ENCODE results near the gene GYPE. TPM values are rescaled to one million over a fixed set of nuclear protein-coding genes. Genes with fewer than 3 reads are reported as not detected.
"Not testable (repeated sequence)": the region's sequence is repeated elsewhere in the genome, so short reads cannot be mapped to it uniquely, and the experiment has no call there.

GYPE gene
- total and polyA plus RNA-seq, 7 experiments from 2014 or later, result 0.12 to 3.6 (median 1.4) TPM; not detected in 1

GRCh38 chr4:143839413-143839812 is 65.9 kb downstream of the GYPE start:
- H3K27me3 Mint-ChIP-seq; H3K27ac Mint-ChIP-seq; H3K27ac ChIP-seq (ENCODE audit: low read depth, low read length); CTCF ChIA-PET; H3K4me1 ChIP-seq (ENCODE audit: control insufficient read depth in 2 of 2, insufficient read depth in 2 of 2, low read length in 2 of 2); DNase-seq; ATAC-seq; intact Hi-C loops (cut with micrococcal nuclease); H3K4me1 Mint-ChIP-seq; H3K4me3 Mint-ChIP-seq; H3K9me3 Mint-ChIP-seq; H3K36me3 ChIP-seq (ENCODE audit: control insufficient read depth in 2 of 3, insufficient read depth in 3 of 3, low read length in 3 of 3); POLR2A ChIA-PET; H3K27me3 ChIP-seq (ENCODE audit: control insufficient read depth in 2 of 2, insufficient read depth in 2 of 2, low read length in 2 of 2); H3K9me3 ChIP-seq (ENCODE audit: control insufficient read depth in 2 of 3, low read length in 3 of 3); H3K4me3 ChIP-seq (ENCODE audit: low read length): not testable (repeated sequence)
- peaks cover 0 to 11% (median 0%) of the 10 kb centered on the region in 5 donors for H3K36me3 Mint-ChIP-seq

- H3K36me3 Mint-ChIP-seq, result peaks cover 0 to 28% (median 0%) of the 10 kb centered on the region in 5 donors
- H3K27ac ChIP-seq (ENCODE audit: low read depth, low read length); DNase-seq; H3K36me3 ChIP-seq (ENCODE audit: control insufficient read depth in 2 of 3, insufficient read depth in 3 of 3, low read length in 3 of 3); H3K4me1 Mint-ChIP-seq; H3K27ac Mint-ChIP-seq; H3K27me3 ChIP-seq (ENCODE audit: control insufficient read depth in 2 of 2, insufficient read depth in 2 of 2, low read length in 2 of 2); CTCF ChIA-PET; POLR2A ChIA-PET; intact Hi-C loops (cut with micrococcal nuclease); H3K4me3 Mint-ChIP-seq; H3K4me1 ChIP-seq (ENCODE audit: control insufficient read depth in 2 of 2, insufficient read depth in 2 of 2, low read length in 2 of 2); H3K27me3 Mint-ChIP-seq; H3K4me3 ChIP-seq (ENCODE audit: low read length); ATAC-seq; H3K9me3 ChIP-seq (ENCODE audit: control insufficient read depth in 2 of 3, low read length in 3 of 3): not testable (repeated sequence)
- peaks cover 0 to 48% (median 10%) of the 10 kb centered on the region in 11 donors for H3K9me3 Mint-ChIP-seq
Observed at GRCh38 chr4:143834196-143834595, 71.2 kb downstream of the GYPE start.

- H3K27me3 Mint-ChIP-seq; H3K27ac ChIP-seq (ENCODE audit: low read depth, low read length); H3K27me3 ChIP-seq (ENCODE audit: control insufficient read depth in 2 of 2, insufficient read depth in 2 of 2, low read length in 2 of 2); POLR2A ChIA-PET; ATAC-seq; CTCF ChIA-PET; H3K4me1 Mint-ChIP-seq; H3K4me3 ChIP-seq (ENCODE audit: low read length); H3K27ac Mint-ChIP-seq; H3K9me3 ChIP-seq (ENCODE audit: control insufficient read depth in 2 of 3, low read length in 3 of 3); H3K36me3 ChIP-seq (ENCODE audit: control insufficient read depth in 2 of 3, insufficient read depth in 3 of 3, low read length in 3 of 3); DNase-seq; H3K4me3 Mint-ChIP-seq; intact Hi-C loops (cut with micrococcal nuclease); H3K4me1 ChIP-seq (ENCODE audit: control insufficient read depth in 2 of 2, insufficient read depth in 2 of 2, low read length in 2 of 2): not testable (repeated sequence)
- H3K36me3 Mint-ChIP-seq, result peaks cover 0 to 28% (median 0%) of the 10 kb centered on the region in 5 donors
- H3K9me3 Mint-ChIP-seq, result peaks cover 0 to 53% (median 10%) of the 10 kb centered on the region in 11 donors
Observed at GRCh38 chr4:143833676-143834075, 71.7 kb downstream of the GYPE start.

DNA sequence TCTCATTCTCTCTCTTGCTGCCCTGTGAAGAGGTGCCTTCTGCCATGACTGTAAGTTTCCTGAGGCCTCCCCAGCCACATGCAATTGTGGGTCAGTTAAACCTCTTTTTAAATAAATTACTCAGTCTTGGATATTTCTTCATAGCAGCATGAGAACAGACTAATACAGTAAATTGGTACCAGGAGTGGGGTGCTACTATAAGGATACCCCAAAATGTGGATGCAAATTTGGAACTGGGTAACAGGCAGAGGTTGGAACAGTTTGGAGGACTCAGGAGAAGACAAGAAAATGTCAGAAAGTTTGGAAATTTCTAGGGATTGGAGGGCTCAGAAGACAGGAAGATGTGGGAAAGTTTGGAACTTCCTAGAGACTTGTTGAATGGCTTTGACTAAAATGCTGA is 74.8 kb downstream of the GYPE start:
- H3K9me3 Mint-ChIP-seq, result peaks cover 4 to 61% (median 14%) of the 10 kb centered on the region in 11 donors

DNA sequence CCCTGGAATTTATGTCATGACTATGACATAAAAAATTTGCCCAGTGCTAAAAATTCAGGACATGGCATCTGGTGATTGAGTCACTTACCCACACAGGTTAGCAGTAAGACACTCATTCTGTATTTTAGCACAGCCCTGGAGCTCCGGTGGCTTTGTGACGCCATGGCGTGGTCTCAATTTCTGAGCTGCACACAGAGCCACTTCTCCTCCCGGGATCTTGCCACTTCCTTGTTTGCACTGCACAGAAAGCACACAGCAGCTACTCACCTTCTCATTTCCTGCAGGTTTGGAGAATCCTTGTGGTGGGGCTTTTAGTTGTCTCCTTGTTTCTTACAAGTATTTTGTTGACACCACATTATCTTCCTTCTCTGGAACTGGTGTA is 76.1 kb downstream of the GYPE start:
- H3K4me3 Mint-ChIP-seq; H3K36me3 ChIP-seq (ENCODE audit: control insufficient read depth in 2 of 3, insufficient read depth in 3 of 3, low read length in 3 of 3); DNase-seq; H3K27me3 Mint-ChIP-seq; H3K27me3 ChIP-seq (ENCODE audit: control insufficient read depth in 2 of 2, insufficient read depth in 2 of 2, low read length in 2 of 2); H3K4me1 Mint-ChIP-seq; CTCF ChIA-PET; ATAC-seq; H3K9me3 ChIP-seq (ENCODE audit: control insufficient read depth in 2 of 3, low read length in 3 of 3); H3K27ac ChIP-seq (ENCODE audit: low read depth, low read length); POLR2A ChIA-PET; intact Hi-C loops (cut with micrococcal nuclease); H3K4me1 ChIP-seq (ENCODE audit: control insufficient read depth in 2 of 2, insufficient read depth in 2 of 2, low read length in 2 of 2); H3K27ac Mint-ChIP-seq; H3K4me3 ChIP-seq (ENCODE audit: low read length): not testable (repeated sequence)
- Mint-ChIP-seq H3K9me3 (peaks cover 4 to 53% (median 14%) of the 10 kb centered on the region in 11 donors), H3K36me3 (peaks cover 0 to 19% (median 0%) of the 10 kb centered on the region in 5 donors)

More for the DNA sequence above, 74.8 kb downstream of the GYPE start:
- H3K27me3 ChIP-seq (ENCODE audit: control insufficient read depth in 2 of 2, insufficient read depth in 2 of 2, low read length in 2 of 2); H3K9me3 ChIP-seq (ENCODE audit: control insufficient read depth in 2 of 3, low read length in 3 of 3); intact Hi-C loops (cut with micrococcal nuclease); CTCF ChIA-PET; H3K4me1 Mint-ChIP-seq; H3K27me3 Mint-ChIP-seq; POLR2A ChIA-PET; ATAC-seq; H3K4me3 ChIP-seq (ENCODE audit: low read length); H3K4me3 Mint-ChIP-seq; H3K27ac Mint-ChIP-seq; H3K27ac ChIP-seq (ENCODE audit: low read depth, low read length); DNase-seq; H3K36me3 ChIP-seq (ENCODE audit: control insufficient read depth in 2 of 3, insufficient read depth in 3 of 3, low read length in 3 of 3); H3K4me1 ChIP-seq (ENCODE audit: control insufficient read depth in 2 of 2, insufficient read depth in 2 of 2, low read length in 2 of 2): not testable (repeated sequence)
- peaks cover 0 to 27% (median 0%) of the 10 kb centered on the region in 5 donors for H3K36me3 Mint-ChIP-seq

Other genes with a start within 250 kb of the GYPE start
- under 1 TPM in 2 of 5 experiments, not detected in 3; 0.07 to 0.61 TPM for gene FREM3, start 204.9 kb downstream of the GYPE start, total RNA-seq
- gene FREM3, start 204.9 kb downstream of the GYPE start, polyA plus RNA-seq, result under 1 TPM in 1 of 2 donors, not detected in 1; 0.02 TPM
- gene GYPB, start 113.8 kb upstream of the GYPE start, total RNA-seq, result not detected
- not detected for gene GYPB, start 113.8 kb upstream of the GYPE start, polyA plus RNA-seq
- not detected for gene GYPA, start 235.2 kb upstream of the GYPE start, total RNA-seq
- not detected for gene GYPA, start 235.2 kb upstream of the GYPE start, polyA plus RNA-seq